Measurements from ENCODE around the gene ATP5PB.

- TF ChIP-seq CTCF (IDR thresholded peaks at IDR 0.05; ENCODE audit: low read length) (no peak), EZH2 (IDR thresholded peaks at IDR 0.05; ENCODE audit: borderline replicate concordance, low read length) (no peak)
Observed at GRCh38 chr1:111496398-111496797, 47.1 kb downstream of the ATP5PB start.
